SU-DHL-6 (cell line): ENCODE data around the gene HIVEP3.

Experiments
- EZH2phosphoT487 ChIP-seq: fragments of 200-600 bp; sonication (generic), shearing (Covaris generic); conservative IDR thresholded peaks from 2 replicates; pipeline ENCODE4 v1.6.1; 2018; ENCODE audit warnings: mild to moderate bottlenecking, antibody characterized with exemption, low read length, moderate library complexity, mixed read lengths
- TF ChIP-seq, protein P1 (sequence below): fragments of 200-600 bp; sonication (generic); IDR thresholded peaks from one replicate; pipeline ENCODE4 v1.5.1; 2017; ENCODE audit warnings: antibody characterized with exemption, mild to moderate bottlenecking, low read length, moderate library complexity; ENCODE audit not compliant: insufficient read depth, poor library complexity, severe bottlenecking

DNA sequence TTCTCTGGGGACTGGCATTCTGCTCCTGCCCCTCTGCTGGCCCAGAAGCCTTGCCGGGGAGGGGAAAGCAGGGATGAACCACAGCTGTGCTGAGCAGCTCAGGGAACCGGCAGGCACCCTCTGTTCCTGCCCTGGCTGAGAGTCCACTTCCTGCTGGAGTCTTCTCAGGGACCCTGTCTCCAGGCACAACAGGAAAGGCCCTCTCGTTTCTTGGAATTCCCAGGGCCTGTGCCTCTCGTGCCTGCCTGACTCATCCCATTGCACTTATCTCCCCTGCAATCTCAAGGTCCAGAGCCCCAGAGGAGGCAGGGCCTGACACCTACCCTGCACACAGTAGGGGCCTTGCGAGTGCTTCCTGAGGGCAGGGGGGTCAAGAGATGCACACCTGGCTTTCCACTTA is 433.1 kb downstream of the HIVEP3 start:
- TF ChIP-seq, protein P1, sequence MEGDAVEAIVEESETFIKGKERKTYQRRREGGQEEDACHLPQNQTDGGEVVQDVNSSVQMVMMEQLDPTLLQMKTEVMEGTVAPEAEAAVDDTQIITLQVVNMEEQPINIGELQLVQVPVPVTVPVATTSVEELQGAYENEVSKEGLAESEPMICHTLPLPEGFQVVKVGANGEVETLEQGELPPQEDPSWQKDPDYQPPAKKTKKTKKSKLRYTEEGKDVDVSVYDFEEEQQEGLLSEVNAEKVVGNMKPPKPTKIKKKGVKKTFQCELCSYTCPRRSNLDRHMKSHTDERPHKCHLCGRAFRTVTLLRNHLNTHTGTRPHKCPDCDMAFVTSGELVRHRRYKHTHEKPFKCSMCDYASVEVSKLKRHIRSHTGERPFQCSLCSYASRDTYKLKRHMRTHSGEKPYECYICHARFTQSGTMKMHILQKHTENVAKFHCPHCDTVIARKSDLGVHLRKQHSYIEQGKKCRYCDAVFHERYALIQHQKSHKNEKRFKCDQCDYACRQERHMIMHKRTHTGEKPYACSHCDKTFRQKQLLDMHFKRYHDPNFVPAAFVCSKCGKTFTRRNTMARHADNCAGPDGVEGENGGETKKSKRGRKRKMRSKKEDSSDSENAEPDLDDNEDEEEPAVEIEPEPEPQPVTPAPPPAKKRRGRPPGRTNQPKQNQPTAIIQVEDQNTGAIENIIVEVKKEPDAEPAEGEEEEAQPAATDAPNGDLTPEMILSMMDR, result no peak
- no peak for TF ChIP-seq EZH2phosphoT487
